GM19351 (cell line): ENCODE measurements around the gene PTMS.

Experiments used
- ATAC-seq: cut with Tn5 transposase; IDR thresholded peaks from one replicate; pipeline ENCODE4 v1.9.1; 2021; ENCODE audit warnings: mild to moderate bottlenecking, moderate library complexity; ENCODE audit not compliant: unreplicated experiment

Gene PTMS

GRCh38 chr12:6787309-6787708, 21.1 kb downstream of the PTMS start:
- ATAC-seq, result no peak

GRCh38 chr12:6788972-6789924, 23.1 kb downstream of the PTMS start, which contains the start of gene CD4:
CD4 (plus strand) TSS chr12:6789528; CDS start chr12:6800139, 10,611 bp downstream.
- no peak for ATAC-seq

GRCh38 chr12:6790496-6791150, 24.5 kb downstream of the PTMS start:
- no peak for ATAC-seq

- no peak for ATAC-seq
Observed at GRCh38 chr12:6791931-6792520, 25.9 kb downstream of the PTMS start.

GRCh38 chr12:6792522-6793201, 26.5 kb downstream of the PTMS start:
- ATAC-seq, result no peak

- no peak for ATAC-seq
Observed at GRCh38 chr12:6795088-6795487, 28.9 kb downstream of the PTMS start.

GRCh38 chr12:6796576-6796975, 30.4 kb downstream of the PTMS start:
- ATAC-seq, result no peak

- no peak for ATAC-seq
Observed at GRCh38 chr12:6799147-6799546, 33.0 kb downstream of the PTMS start.

GRCh38 chr12:6807170-6807569, 41.0 kb downstream of the PTMS start:
- ATAC-seq, result no peak

GRCh38 chr12:6809056-6809455, 42.9 kb downstream of the PTMS start:
- no peak for ATAC-seq

GRCh38 chr12:6810758-6811157, 44.6 kb downstream of the PTMS start:
- ATAC-seq, result no peak

GRCh38 chr12:6813363-6813762, 47.2 kb downstream of the PTMS start:
- ATAC-seq, result no peak

- no peak for ATAC-seq
Observed at GRCh38 chr12:6816598-6816997, 50.4 kb downstream of the PTMS start.

- ATAC-seq, result no peak
Observed at GRCh38 chr12:6817098-6817497, 50.9 kb downstream of the PTMS start.

- no peak for ATAC-seq
Observed at GRCh38 chr12:6817662-6818157, 51.5 kb downstream of the PTMS start.

- ATAC-seq, result no peak
Observed at GRCh38 chr12:6818222-6818621, 52.1 kb downstream of the PTMS start.

- ATAC-seq, result no peak
Observed at GRCh38 chr12:6818645-6819044, 52.5 kb downstream of the PTMS start.

GRCh38 chr12:6819106-6820030, 53.2 kb downstream of the PTMS start:
- no peak for ATAC-seq

- no peak for ATAC-seq
Observed at GRCh38 chr12:6820166-6820565, 54.0 kb downstream of the PTMS start.
